HTR-8/SVneo (cell line): ENCODE data around the gene CASP7.
A peak's percentile ranks its signal among the peaks of the same experiment; 100 is the strongest.

ENCODE experiments used
- DNase-seq: peaks from one replicate; pipeline ENCODE4 v3.0.0; 2011; ENCODE audit warnings: low spot score, mixed read lengths; ENCODE audit not compliant: insufficient read length
- FAIRE-seq: peaks from 2 replicates; lab custom pipeline; 2011; peaks lifted over from hg19 to GRCh38; lab: Jason Lieb, UNC

Gene CASP7

DNA sequence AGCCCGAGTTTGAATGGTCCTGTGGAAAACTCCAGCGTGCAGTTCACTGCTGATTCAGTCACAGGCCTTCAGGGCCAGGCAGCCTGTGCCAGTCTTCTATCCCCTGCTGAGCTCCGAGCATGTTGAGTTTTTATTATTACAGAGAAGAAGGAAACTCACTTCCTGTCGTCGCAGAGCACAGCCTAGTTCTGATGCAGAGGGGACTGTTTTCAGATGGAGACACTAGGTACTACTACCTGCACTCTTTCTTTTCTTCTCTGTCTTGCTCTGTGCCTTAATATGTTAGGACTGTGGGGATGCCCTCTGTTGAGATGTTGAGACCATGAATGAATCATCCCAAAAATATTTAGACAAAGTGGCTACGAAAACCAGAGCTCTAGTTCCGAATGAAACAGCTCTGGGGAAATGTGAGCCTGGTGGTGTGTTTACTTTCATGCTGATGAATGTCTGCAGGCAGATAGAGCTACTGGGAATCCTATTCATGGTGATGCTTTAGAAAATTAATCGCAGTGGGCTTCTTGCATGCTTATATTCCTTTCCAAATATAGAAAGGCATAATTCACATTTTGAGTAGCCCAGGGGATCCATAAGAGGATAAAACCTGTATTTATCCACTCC lies 29.6 kb downstream of the CASP7 start:
- FAIRE-seq (no peak), DNase-seq (peak; percentile 38)

DNA sequence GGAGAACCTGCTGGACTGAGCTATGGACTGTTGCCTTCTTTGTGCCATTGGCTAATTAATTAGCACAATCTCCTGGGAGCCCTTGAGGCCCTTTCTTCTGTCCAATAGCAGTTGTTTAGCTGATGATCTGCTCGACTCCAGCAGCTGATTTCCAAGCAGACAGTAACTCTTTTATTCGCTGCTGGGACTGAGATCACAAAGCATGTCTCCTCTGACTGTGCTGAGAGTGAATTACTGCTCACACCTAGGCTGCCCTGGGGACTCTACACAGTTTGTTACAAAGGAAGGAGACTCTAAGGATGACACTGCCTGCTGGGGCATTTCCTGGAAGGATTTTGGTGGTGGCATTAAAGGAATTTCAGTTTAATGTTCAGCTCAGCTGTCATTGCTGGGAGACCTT lies 31.4 kb downstream of the CASP7 start:
- DNase-seq (no peak), FAIRE-seq (no peak)

DNA sequence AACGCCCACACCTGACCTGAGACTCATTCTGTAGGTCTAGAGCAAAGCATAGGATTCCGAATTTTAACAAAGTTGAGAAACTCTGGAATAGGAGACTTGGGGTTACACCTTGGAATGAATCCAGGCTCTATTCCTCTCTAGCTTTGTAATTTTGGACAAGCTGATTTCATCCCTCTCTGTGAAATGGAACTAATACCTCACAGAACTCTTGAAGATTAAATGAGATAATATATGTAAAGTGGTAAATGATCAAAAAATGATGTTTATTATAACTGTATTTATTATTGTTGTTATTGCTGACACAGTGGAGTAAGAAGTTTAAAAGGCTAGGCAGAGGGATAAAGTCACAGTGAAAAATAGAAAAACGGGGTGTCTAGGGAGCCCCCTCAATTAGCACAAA lies 32.3 kb downstream of the CASP7 start:
- FAIRE-seq (no peak), DNase-seq (no peak)

DNA sequence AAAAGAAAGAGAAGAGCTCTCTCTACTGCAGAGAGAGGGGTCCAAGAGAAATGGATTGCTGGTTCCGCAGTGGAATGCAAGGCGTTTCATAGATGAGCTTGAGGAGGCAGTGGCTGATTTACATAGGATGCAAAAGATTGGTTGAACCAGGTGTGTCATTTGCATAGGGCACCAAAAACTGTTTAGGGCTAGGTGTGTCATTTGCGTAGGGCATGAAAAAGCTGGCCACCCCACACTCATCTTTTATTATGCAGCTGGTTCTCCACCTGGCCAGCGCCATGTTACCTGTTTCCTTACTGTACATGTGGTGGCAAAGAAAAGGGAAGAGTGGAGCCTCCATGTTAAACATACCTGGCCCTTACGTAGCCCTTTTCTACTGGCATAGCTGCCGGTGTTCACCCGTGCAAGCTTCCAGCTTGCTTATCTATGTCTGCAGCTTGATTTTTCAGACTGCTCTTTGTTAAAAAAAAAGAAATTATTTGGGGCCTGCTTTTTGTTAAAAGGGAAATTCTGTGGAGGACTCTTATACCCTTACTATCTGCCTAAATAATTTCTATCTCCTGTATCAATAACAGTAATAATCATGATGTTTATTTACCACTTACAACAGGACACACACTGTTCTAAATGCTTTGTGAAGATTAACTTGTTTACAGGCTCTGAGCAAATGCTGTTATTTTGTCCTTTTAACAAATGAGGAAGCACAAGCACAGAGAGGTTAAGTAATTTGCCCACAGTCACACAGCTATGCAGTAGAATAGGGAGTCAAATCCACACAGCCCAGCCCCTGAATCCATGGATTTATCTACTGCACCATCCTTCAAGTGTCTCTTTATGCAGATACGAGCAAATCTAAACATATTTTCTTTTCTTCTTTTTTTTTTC lies 33.3 kb downstream of the CASP7 start:
- no peak for DNase-seq
- no peak for FAIRE-seq

DNA sequence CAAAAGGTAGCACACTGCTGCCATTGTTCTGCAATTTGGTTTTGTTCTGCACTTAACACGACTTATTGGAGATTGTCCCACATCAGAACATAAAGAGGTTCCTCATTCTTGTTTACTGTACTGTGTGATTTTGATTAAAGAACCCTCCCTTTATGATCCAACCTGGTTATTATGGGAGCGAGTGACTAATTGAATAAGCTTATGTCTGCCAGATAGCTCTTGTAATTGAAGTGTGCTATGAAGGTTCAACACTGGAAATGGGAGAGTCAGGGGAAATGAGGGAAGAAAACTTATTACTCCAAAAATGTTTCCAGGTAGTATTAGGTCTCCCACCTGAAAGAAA lies 33.9 kb downstream of the CASP7 start:
- FAIRE-seq = no peak
- DNase-seq = no peak

DNA sequence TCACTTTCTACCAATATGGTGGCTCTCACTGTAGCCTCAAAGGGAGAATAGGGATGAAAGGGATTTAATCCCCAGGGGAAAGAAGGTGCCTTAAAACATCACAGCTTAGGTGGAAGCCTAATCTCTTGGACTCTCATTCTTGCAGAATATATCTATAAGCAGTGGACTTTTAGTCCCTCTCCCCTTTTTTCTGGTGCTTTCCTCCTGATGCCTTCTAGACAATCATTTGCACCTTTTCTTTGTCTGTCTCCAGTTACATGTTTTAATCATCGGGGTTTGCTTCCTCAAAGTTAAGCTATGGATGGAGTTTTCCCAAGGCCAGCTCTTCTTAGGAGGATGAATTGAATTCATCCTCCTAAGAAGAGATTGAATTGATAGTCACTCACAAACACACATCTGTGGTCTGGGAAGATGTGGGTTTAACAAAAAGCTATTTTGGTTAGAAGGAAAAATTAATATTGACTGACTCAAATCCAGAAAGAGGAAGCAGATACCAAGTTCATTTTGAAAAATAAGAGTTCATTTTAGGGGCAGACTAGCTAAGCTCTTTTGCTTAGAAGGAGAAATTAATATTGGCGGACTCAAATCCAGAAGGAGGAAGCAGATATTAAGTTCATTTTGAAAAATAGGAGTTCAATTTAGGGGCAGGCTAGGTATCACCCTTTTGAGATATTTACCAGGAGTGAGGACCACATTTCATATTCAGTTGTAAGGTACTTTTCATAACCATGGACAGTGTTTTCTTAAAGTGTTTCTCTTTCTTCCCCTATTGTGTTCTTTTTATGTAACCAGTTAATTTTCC lies 36.6 kb downstream of the CASP7 start:
- no peak for FAIRE-seq
- no peak for DNase-seq

DNA sequence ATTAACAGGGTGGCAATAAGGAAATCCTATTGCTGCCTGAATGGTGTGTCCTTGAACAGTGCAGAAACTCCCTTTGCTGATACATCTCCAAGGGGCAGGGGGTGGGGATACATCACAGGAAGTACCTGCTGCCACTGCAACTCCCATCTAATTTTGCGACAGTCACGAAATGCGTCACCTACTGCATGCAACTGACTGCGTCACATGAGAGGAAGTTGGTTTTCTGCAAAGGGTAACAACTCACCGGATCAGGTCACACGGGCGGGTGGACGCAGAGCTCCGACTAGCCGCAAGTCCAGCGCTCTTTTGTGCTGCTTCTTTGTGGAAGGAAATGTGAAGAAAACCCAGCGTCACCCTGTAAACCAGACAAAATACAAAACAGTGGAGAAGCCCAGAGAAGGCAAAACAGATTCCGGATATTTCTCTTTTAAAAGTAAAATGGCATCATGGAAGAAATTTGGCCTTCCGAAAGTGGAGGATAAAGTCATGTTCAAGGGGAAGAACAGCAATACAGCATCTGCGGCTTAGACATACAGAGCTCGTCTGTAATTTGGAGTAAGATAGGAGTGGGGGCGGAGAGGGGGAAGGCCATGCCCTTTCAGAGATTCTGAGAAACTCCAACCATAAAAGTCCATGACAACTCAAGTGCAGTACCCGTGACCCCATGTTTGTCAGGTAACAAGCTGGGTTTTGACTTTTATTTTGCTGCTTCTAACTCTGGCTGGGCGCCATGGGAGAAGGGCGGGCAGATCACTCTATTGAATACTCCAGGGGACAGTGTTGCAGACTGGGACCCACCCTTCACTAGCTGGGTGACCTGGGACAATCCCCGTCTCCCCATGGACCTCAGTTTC lies 39.5 kb downstream of the CASP7 start:
- FAIRE-seq = no peak
- no peak for DNase-seq

DNA sequence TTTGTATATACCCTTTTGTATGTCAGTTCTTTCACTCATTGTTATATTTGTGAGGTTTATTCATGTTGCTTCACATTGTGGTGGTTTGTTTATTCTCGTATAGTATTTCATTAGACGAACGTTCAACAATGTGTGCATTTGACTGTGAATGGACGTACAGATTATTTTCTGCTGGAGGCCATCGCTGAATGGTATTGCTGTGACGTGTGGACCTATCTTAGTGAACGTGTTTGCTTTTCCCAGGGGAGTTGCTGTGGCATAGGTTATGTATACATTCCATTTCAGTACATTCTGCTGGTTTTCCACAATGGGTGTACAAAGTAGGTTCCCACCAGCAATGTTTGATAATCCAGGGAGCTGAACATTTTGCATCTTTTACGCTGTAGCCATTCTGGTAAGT lies 40.7 kb downstream of the CASP7 start:
- FAIRE-seq (no peak), DNase-seq (no peak)

DNA sequence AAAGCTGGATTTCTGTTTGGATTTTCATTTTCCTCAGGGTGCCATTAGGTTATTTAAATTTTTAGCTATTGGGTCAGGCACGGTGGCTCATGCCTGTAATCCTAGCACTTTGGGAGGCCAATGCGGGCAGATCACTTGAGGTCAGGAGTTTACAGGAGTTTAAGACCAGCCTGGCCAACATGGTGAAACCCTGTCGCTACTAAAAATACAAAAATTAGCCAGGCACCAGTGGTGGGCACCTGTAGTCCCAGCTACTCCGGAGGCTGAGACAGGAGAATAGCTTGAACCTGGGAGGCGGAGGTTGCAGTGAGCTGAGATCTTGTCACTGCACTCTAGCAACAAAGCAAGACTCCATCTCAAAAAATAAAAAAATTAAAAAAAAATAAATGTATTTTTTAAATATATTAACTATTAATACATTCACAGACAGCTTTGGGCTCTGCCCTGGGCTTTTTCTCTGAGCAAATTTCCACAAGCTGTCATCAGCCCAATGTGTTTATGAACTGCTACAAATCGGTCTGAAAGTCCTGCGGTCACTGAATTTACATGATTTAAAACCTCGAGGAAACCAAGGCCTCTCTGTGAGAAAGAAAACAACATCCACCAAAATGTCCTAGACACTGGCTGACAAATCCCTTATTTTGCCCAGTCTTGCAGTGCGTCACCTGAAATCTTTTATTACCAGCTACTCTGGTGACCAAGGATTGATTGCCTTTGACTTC lies 52.6 kb downstream of the CASP7 start:
- DNase-seq (no peak), FAIRE-seq (no peak)

DNA sequence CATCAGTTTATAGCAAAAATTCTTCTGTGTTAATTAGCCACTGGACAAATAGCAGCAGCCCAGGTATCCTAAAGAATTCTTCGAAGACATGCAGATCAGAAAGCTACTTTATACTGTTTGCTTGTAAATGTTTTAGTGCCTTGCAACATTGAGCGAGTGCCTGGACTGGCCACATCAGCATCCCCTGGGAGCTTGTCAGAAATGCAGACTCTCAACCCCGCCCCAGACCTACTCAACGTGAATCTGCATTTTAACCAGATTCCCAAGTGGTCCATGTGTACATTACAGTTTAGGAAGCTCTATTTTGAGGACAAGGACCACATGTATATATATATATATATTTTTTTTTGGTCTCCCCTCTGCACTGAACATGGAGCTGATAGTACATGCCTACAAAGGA lies 53.3 kb downstream of the CASP7 start:
- no peak for DNase-seq
- FAIRE-seq = no peak

DNA sequence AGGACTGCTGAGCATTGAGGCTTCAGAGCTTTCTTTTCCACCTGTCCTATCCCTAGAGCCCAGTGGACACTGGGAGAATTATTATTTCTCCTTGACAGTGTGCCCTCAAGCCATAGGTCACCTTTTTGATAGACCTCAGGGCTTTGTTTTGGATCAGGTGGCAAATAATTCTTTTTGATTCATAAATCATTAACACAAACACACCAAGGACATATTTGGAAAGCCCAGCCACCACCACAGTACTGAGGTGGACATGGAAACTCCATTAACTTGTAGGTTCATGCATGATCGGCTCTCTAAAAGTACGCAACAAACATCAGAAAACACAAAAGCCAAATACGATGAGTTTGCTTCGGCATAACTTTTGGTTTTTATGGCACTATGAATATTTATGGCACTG lies 53.9 kb downstream of the CASP7 start:
- FAIRE-seq = no peak
- DNase-seq = no peak

DNA sequence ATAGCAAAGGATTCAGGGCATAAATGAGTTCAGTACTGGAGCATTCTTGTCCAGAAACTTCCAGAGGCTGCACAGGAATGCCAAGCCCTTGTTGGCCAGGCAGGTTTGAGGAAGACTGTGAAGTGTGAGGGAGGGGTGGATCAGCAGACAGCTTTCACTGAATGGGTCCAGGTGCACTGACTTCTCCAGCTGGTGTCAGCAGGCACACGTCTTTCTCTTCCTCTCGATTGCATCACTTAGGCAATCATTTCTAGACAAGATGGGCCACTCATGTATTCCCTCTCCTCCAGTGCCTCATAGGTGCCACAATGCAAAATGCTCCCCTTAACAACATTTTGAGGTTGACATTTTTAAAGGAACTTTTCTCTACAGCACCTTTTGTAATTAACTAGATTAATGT lies 56.2 kb downstream of the CASP7 start:
- DNase-seq (no peak), FAIRE-seq (no peak)

DNA sequence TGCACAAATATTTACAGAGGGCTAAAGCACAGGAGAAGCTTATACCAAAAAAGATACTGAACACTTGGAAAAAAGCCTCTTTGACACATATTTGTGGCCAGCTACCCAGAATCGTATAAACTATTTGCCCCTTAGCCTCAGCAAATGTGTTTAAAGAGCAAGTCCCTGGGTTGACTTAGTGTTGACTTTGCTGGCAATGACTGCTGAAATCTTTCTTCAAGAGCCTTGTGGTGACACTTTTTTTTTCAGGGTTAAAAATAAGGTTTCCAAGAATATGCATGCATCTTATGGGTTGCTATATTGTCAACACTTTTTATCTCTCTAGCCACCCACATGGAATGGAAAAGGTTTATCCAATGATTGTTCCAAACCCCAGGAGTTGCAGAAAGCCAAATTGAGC lies 56.9 kb downstream of the CASP7 start:
- FAIRE-seq (no peak), DNase-seq (no peak)

DNA sequence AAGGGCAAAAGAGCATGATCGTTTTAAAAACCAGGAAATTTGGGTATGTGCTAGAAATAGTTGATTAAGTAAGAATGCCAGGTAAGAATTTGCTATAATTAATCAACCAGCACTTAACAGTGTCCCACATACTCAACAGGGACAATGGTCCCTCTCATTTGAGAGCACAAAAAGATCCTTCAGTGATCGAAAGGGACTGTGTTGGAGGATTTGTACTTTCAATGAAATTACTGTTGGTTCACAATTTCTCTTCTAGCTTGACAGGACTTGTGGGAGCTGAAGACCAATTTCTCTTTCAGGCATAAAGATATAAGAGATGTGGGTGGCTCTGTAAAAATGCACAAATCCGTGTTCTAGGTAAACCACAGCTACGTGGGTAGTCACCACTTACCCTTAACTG lies 59.3 kb downstream of the CASP7 start:
- FAIRE-seq = no peak
- no peak for DNase-seq

DNA sequence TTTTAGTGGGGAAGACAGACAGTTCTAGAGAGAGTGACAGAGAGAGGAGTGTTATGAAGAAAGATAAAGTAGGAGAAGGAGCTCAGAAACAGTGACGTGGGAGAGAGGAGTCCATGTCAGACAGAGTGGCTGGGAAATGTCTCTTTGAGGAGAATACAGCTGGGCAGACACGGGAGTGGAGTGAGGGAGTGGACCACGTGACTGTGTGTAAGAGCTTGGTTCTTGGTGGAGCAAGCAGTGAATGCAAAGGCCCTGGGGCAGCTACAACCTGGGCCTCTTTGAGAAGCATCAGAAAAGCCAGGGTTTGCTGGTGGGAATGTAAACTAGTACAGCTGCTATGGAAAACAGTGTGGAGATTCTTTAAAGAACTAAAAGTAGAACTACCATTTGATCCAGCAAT lies 59.9 kb downstream of the CASP7 start:
- FAIRE-seq (no peak), DNase-seq (no peak)

DNA sequence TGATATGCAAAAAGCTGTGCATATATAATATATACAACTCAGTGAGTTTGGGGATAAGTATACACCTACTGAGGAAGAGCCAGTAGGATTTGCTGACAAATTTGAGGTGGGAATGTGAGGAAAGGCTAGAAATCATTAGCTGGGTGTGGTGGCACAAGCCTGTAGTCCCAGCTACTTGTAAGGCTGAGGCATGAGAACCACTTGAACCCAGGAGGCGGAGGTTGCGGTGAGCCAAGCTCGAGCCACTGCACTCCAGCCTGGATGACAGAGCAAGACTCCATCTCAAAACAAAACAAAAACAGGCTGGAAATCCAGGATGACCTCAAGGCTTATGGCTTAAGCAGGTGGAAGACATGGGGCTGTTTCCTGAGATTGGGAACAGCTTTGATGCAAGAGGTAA lies 61.1 kb downstream of the CASP7 start:
- FAIRE-seq (no peak), DNase-seq (no peak)

DNA sequence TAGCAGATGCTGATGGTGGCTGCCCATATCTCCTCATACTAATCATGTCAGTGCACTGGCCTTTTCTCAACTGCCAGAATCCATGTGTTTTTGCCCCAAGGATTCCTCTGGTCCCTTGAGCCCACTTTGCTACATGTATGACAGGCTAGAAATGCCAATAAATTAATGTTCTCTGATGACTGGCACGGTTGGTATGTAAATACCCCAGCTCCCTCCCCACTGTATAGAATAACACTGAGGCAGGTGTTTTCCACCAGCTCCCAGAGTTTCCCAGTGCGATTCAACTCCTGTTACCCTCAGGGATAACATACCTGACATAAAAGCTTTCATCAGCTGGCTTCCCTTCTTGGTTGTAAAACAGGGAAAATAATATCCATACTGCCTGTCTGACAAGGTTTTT lies 62.8 kb downstream of the CASP7 start:
- FAIRE-seq (no peak), DNase-seq (no peak)

DNA sequence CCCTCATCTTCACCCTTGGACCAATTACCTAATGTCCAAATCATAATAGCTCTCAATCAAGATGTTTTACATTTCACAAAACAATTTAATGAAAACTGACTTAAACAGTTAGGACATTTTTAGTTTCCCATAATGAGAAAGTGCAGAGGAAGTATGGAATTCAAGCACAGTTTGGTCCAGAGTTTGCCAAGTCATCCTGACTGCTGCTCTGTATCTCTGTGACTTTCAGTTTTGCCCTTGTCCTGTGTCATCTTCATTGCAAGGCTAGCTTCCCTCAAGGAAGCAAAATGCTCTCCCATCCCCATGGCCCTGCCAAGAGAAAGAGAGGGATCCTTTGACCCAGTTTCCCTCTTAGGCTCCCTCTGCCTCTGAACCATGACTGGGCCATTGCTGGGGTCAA lies 63.9 kb downstream of the CASP7 start:
- no peak for DNase-seq
- FAIRE-seq = no peak

DNA sequence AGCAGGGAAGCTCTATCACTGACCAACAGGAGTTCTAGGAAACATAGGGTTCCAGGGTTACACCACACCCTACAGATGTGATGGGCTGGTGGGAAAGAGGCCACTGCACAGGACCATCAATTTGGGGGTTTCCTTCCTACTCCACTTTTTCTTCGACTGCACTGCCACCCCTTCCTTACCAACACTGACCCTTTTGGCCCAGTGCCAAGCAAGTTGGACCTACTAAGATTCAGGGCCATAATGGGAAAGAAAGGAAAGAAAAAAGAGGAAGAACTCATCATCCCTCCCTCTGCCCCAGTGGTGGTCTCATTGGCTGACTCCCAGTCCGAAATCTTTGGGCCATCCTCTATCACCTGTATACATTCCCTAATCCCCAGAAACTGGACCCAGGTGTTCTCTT lies 65.7 kb downstream of the CASP7 start:
- no peak for DNase-seq
- no peak for FAIRE-seq
